Inflammatory macrophage (primary cell): ENCODE data around the gene CERK.
"Not testable (repeated sequence)": the region's sequence is repeated elsewhere in the genome, so short reads cannot be mapped to it uniquely, and the experiment has no call there.

Experiments used
- DNase-seq, 2 donors: peaks; one replicate each; pipeline ENCODE4 v3.0.0-alpha.2; 2020 to 2022

The CERK gene

DNA sequence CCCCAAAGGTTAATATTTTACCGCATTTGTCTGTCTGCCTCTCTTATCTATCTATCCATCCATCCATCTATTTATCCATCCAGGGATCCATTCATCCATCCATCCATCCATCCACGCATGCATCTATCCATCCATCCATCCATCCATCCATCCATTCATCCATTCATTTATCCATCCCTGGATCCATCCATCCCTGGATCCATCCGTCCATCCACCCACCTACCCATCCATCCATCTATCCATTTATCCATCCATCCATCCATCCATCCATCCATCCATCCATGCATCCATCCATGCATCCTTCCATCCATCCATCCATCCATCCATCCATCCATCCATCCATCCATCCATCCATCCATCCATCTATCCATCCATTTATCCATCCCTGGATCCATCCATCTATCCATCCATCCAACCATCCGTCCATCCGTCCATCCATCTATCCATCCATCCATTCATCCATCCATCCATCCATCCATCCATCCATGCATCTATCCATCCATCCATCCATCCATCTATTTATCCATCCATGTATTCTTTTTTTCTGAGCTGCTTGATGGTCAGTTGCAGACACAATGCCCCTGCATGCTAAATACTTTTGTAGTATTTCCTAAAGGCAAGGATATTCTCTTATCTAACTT lies 95.1 kb downstream of the CERK start:
- not testable (repeated sequence) for DNase-seq

DNA sequence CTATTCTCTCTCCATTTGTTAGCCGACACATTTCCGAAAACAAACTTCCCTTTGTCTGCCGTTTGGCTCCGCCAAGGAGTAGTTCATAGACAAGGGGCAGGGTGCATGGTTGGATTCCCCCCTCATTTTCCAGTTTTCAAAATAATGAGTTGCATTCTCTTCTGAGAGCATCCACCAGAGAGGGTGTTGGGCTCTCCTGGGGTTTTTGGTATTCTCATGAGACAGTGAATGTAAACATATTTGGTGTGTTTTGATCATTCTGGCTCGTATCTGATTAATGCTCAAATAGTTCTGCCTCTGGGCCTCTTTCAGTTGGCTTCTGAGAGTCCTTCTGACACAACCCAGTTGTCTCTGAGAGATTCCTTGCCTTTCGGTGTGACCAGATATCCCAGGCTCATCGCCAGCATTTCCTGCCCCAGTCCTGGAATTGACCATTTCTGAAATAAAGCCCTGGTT lies 96.2 kb downstream of the CERK start:
- no peak for DNase-seq

DNA sequence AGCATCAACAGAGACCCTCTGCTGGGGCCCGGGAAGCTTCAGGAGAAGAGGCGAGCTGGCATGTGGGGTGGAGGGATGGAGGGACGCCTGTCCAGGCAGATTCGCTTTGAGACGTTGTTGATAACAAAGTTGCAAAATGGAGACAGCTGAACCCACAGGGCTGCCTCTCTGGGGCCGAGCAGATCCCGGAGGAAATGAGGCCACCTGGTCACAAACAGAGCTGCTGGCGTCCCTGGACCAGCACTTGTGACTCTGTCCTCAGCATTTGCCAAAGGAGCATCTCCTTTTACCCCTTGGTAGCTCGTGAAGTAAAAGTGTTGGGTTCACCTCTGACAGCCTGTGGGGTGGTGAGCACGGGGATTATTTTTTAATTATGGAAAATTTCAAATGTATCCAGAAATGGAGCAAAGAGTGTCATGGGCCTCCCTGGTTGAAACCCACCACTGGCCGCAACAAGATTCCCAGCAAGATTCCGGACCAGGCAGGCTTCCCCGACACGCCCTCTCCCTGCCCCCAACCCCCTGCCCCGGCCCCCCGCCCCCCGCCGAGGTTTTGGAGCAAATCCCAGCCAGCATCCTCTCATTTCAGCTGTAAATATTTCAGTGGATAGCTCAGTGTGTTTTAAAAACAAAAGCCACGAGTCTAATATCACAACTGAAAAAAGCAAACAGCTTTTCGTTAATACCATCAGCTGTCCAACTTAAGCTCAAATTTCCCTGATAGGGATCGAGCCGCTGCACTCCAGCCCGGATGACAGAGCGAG lies 97.6 kb downstream of the CERK start:
- no peak for DNase-seq

DNA sequence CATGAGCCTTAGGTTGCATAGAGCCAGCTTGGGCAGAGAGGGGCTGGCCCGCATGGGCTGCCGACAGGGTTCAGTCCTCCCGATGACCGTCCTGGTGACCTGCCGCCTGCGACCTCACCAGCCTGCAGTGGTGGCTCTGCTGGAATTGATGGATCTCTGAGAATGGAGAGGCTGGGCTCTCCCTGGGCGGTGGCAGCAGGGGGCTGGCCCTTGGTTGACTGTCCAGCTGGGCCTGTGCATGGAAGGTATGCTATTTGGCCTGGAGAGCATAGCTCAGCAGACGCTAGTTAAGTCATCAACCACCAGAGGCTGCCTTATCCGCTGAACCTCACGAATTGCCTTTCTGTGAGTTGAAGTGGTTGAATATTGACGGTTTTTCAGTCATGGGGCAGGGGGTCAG lies 98.2 kb downstream of the CERK start:
- no peak for DNase-seq

DNA sequence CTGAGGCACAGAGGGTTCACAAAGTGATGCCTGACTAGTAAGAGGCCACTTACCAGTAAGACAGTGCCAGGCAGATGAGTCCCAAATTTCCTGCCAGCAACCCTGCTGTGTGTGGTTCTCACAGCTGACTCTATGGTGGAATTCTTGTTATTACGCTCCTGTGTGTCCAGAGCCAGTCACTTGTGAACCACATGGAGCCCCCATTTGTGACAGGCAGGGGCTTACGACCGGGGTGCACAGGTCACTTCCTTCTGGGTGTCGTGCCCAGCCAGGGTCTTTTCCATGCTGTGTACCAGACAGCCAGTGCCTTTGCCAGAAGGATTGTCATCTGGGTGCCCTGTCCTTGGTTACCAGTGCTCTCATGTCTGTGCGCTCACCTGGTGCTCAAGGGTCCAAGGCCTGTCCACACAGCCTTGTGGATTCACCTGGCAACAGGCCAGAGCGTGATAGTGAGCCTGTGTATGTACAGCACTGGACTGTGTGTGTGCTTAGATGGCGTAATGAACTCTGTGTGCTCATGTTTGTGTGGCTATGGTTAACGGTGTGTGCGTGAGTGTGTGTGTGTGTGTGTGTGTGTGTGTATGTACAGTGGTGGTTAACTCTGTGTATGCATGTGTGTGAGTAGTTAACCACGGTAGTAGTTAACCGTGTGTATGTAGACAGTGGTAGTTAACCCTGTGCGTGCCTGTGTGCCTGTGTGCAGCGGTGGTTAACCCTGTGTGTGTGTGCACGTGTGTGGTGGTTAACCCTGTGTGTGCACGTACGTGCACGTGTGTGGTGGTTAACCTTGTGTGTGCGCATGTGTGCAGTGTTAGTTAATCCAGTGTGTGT lies 99.2 kb downstream of the CERK start:
- no peak for DNase-seq

DNA sequence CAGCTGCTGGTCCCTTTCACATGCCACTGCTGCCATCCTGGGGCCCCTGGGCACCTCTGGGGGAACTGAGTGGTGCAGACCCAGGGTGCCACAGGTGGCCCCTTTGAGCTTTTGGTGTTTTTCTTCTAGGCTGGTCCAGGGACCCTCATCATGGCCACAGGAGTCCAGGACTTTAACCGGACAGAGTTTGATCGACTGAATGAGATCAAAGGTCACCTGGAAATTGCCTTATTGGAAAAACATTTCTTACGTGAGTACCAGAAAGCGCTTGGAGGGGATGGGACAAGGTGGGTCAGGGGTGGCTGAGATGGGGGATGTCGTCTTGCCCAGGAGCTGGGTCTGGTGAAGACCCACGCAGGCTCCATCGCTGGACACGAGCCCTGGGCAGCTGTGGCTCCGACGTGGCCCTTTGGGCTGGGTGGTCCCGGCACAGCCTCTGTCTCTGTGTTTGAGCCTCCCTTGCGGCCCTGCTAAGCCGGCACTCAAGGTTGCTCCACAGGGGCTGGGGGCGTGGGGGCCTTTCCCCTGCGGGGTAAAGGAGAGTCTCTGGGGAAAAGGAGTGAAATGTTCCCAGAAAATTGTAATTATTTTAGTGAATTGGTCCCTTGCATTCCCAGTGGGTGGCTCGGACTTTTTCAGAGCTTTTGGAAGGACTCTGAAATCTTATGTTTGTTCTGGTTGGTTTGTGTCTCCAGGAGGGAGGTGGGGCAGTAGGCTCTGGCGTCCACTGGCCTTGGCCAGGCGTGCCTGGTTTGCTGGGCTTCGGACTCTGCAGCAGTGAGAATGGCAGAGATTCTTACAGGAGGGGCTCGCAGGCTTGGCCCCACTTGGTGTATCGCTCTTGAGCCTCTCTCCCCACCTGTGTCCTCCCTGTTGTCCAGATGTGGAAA lies 100.1 kb downstream of the CERK start:
- DNase-seq: no peak

DNA sequence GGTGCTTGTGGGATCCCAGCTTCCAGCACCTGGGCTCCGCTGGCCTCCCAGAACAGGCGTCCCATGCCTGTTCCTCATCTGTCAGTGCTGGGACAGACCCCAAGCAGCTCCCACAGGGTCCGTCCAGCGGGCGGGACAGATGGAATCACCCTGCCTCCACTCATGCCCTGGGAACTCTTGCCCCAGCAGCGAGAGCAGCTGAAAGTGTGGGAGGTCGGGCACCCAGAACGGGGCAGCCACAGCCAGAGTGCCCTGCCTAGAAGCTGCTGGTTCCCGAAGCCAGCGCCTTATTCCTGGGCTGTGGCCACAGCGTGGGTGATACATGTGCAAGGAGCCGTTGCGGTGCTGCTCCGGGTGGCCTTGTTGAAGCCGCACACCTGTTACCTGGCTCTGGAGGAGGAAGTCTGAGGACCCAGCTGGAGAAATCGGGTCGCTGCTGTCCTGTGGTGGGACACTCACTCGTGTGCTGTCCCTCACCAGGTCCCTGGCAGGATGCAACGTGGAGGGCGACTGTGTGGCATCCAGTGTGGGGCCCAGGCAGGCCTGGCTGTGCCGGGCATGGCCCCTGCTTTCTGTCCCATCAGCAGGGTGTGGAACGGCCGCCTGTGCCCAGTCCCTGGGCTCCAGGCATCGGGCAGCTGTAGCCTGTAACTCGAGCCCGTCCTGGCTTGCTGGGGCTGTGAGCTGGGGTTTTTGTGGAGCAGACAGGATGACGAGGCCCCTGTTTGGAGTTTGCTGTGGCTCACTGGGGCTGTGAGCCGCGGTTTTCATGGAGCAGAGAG lies 101.6 kb downstream of the CERK start:
- no peak for DNase-seq

DNA sequence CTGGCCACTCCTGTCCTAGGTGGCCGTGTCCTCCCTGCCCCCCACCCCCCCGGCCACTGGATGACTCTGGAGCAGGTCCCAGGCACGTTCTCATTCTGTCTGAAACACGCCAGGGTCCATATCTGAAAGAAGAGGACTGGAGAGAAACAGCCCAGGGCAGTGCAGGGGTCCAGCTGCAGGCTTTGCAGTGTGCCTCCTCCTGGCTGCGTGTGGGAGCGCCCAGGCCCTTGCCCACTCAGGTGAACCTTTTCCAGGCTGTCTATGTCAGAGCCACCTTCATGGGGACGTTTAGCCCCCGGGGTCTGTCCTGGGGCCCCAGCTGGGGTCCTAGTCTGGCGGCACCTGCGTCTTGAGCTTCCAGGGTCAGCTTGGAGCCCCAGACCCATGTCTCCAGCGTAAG lies 102.3 kb downstream of the CERK start:
- DNase-seq: no peak

DNA sequence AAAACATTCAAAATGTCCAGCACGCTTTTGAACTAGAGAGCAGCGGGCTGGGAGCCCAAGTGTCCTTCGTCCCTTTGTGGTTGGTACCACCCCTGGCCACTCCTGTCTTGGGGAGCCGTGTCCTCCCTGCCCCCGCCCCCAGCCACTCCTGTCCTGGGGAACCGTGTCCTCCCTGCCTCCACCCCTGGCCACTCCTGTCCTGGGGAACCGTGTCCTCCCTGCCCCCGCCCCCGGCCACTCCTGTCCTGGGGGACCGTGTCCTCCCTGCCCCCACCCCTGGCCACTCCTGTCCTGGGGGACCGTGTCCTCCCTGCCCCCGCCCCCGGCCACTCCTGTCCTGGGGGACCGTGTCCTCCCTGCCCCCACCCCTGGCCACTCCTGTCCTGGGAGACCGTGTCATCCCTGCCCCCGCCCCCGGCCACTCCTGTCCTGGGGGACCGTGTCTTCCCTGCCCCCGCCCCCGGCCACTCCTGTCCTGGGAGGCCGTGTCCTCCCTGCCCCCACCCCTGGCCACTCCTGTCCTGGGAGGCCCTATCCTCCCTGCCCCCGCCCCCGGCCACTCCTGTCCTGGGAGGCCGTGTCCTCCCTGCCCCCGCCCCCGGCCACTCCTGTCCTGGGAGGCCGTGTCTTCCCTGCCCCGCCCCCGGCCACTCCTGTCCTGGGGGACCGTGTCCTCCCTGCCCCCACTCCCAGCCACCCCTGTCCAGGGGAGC lies 102.9 kb downstream of the CERK start:
- DNase-seq: not testable (repeated sequence)
